Panc1 (cell line): ENCODE data around the gene SORL1.

Experiments
- POLR2AphosphoS5 ChIP-seq: IDR thresholded peaks from 2 replicates; pipeline ENCODE4 v1.6.1; 2012; ENCODE audit warnings: mild to moderate bottlenecking, low read depth, low read length, moderate library complexity
- TF ChIP-seq, protein P1 (sequence below): fragments of 450-650 bp; IDR thresholded peaks from 2 replicates; pipeline ENCODE4 v1.5.1; 2017; ENCODE audit warnings: mild to moderate bottlenecking

DNA sequence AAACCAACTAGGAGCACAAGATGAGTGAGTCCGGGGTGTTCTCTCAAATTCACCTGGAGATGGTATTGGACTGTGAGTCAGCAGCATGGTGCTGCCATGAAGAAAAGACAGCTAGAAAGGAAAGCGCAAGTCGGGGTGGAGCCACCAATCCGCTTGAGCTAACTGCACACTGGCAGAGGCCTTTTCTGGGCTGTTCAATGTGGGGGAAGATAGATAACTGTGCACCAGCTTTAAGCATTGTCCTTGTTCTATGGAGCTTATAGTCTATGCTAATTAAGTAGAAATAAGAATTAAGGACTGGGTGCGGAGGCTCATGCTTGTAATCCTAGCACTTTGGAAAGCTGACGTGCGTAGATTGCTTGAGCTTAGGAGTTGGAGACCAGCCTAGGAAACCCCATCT is 22.6 kb downstream of the SORL1 start:
- TF ChIP-seq, protein P1, sequence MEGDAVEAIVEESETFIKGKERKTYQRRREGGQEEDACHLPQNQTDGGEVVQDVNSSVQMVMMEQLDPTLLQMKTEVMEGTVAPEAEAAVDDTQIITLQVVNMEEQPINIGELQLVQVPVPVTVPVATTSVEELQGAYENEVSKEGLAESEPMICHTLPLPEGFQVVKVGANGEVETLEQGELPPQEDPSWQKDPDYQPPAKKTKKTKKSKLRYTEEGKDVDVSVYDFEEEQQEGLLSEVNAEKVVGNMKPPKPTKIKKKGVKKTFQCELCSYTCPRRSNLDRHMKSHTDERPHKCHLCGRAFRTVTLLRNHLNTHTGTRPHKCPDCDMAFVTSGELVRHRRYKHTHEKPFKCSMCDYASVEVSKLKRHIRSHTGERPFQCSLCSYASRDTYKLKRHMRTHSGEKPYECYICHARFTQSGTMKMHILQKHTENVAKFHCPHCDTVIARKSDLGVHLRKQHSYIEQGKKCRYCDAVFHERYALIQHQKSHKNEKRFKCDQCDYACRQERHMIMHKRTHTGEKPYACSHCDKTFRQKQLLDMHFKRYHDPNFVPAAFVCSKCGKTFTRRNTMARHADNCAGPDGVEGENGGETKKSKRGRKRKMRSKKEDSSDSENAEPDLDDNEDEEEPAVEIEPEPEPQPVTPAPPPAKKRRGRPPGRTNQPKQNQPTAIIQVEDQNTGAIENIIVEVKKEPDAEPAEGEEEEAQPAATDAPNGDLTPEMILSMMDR: no peak
- TF ChIP-seq POLR2AphosphoS5: no peak
